GM20000 (cell line): ENCODE results near the gene STAC.

Experiments
- DNase-seq: peaks from one replicate; pipeline ENCODE4 v3.0.0; 2012; ENCODE audit warnings: low spot score
- CTCF ChIP-seq: IDR thresholded peaks from 2 replicates; pipeline ENCODE4 v1.5.1; 2012; ENCODE audit warnings: mild to moderate bottlenecking, control low read depth; ENCODE audit errors: extremely low read depth, missing control alignments

Gene STAC

GRCh38 chr3:36409862-36410261, 29.6 kb downstream of the STAC start:
- TF ChIP-seq CTCF = no peak
- DNase-seq = no peak

GRCh38 chr3:36411587-36411986, 31.3 kb downstream of the STAC start:
- no peak for TF ChIP-seq CTCF
- DNase-seq = no peak

GRCh38 chr3:36416599-36416998, 36.3 kb downstream of the STAC start:
- no peak for DNase-seq
- TF ChIP-seq CTCF = no peak

GRCh38 chr3:36417237-36417636, 36.9 kb downstream of the STAC start:
- no peak for DNase-seq
- TF ChIP-seq CTCF = no peak

GRCh38 chr3:36418296-36418695, 38.0 kb downstream of the STAC start:
- TF ChIP-seq CTCF = no peak
- no peak for DNase-seq

GRCh38 chr3:36428445-36428844, 48.1 kb downstream of the STAC start:
- no peak for TF ChIP-seq CTCF
- no peak for DNase-seq

GRCh38 chr3:36429986-36430485, 49.7 kb downstream of the STAC start:
- no peak for DNase-seq
- TF ChIP-seq CTCF = no peak
